ENCODE measurements around the gene BCL2A1. TPM values are rescaled to one million over a fixed set of nuclear protein-coding genes. Genes with fewer than 3 reads are reported as not detected.

BCL2A1 gene
- total RNA-seq, 1 experiment from 2014 or later = 4.7 TPM

DNA sequence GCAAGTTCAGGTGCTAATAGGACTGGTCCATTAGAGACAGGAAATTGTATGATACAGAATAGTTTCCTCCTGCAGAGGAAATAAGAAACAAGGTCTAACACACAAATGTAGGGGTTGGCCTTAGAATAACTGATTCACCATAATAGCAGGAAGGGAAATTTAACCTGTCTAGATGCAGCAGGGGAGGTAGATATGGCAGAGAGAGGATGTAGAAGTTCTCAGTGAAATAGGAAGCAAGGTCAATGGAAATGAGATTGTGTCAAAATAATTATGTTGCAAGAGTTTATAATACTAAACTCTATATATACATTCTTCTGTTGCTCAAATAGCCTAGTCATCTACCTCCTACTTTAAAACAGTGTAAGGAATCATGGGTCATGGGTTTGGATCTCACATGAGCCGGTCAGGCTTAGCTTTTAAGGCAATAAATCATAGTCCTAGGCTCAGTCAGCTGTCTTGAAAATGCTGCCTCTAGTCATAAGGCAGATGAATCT, 17.0 kb downstream of the BCL2A1 start:
- Histone ChIP-seq H3K27ac (ENCODE audit: low read length) (no peak overlapping the region), H3K4me1 (ENCODE audit: control insufficient read depth, insufficient read depth, low read length) (no peaks in the 10 kb centered on the region), H3K4me3 (ENCODE audit: low read depth in 2 of 2, low read length in 2 of 2) (no peak overlapping the region), H3K27me3 (ENCODE audit: control insufficient read depth, insufficient read depth, low read length) (no peaks in the 10 kb centered on the region), H3K9me3 (ENCODE audit: control insufficient read depth, insufficient read depth, low read depth, low read length) (no peaks in the 10 kb centered on the region), H3K36me3 (ENCODE audit: control insufficient read depth, insufficient read depth, low read length) (no peaks in the 10 kb centered on the region)
- DNase-seq (ENCODE audit: low read depth, low spot score) (no peak), ATAC-seq (no peak)
- no TSS peak for BruUV-seq (replicated peaks)
- ChIA-PET CTCF (no interaction called here), POLR2A (no interaction called here)
- intact Hi-C loops (cut with micrococcal nuclease; ENCODE audit: unreplicated experiment) (no loop called here), in situ Hi-C loops (cut with HindIII; ENCODE audit: low pct_unique_long_range_greater_than_20kb, low sequenced_read_pairs) (no loop called here)
- TF ChIP-seq, protein P1, sequence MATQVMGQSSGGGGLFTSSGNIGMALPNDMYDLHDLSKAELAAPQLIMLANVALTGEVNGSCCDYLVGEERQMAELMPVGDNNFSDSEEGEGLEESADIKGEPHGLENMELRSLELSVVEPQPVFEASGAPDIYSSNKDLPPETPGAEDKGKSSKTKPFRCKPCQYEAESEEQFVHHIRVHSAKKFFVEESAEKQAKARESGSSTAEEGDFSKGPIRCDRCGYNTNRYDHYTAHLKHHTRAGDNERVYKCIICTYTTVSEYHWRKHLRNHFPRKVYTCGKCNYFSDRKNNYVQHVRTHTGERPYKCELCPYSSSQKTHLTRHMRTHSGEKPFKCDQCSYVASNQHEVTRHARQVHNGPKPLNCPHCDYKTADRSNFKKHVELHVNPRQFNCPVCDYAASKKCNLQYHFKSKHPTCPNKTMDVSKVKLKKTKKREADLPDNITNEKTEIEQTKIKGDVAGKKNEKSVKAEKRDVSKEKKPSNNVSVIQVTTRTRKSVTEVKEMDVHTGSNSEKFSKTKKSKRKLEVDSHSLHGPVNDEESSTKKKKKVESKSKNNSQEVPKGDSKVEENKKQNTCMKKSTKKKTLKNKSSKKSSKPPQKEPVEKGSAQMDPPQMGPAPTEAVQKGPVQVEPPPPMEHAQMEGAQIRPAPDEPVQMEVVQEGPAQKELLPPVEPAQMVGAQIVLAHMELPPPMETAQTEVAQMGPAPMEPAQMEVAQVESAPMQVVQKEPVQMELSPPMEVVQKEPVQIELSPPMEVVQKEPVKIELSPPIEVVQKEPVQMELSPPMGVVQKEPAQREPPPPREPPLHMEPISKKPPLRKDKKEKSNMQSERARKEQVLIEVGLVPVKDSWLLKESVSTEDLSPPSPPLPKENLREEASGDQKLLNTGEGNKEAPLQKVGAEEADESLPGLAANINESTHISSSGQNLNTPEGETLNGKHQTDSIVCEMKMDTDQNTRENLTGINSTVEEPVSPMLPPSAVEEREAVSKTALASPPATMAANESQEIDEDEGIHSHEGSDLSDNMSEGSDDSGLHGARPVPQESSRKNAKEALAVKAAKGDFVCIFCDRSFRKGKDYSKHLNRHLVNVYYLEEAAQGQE (IDR thresholded peaks at IDR 0.05; ENCODE audit: insufficient read depth in 1 of 2, low read depth in 2 of 2, low read length in 1 of 2) = no peak
- TF ChIP-seq, protein P2, sequence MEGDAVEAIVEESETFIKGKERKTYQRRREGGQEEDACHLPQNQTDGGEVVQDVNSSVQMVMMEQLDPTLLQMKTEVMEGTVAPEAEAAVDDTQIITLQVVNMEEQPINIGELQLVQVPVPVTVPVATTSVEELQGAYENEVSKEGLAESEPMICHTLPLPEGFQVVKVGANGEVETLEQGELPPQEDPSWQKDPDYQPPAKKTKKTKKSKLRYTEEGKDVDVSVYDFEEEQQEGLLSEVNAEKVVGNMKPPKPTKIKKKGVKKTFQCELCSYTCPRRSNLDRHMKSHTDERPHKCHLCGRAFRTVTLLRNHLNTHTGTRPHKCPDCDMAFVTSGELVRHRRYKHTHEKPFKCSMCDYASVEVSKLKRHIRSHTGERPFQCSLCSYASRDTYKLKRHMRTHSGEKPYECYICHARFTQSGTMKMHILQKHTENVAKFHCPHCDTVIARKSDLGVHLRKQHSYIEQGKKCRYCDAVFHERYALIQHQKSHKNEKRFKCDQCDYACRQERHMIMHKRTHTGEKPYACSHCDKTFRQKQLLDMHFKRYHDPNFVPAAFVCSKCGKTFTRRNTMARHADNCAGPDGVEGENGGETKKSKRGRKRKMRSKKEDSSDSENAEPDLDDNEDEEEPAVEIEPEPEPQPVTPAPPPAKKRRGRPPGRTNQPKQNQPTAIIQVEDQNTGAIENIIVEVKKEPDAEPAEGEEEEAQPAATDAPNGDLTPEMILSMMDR (IDR thresholded peaks at IDR 0.05) = no peak
- TF ChIP-seq POLR2AphosphoS5 (IDR thresholded peaks at IDR 0.05; ENCODE audit: low read depth, low read length) (no peak), TCF7L2 (IDR thresholded peaks at IDR 0.05; ENCODE audit: low read depth, low read length) (no peak), SIN3A (IDR thresholded peaks at IDR 0.05; ENCODE audit: borderline replicate concordance, insufficient read depth, low read depth, low read length) (no peak)

DNA sequence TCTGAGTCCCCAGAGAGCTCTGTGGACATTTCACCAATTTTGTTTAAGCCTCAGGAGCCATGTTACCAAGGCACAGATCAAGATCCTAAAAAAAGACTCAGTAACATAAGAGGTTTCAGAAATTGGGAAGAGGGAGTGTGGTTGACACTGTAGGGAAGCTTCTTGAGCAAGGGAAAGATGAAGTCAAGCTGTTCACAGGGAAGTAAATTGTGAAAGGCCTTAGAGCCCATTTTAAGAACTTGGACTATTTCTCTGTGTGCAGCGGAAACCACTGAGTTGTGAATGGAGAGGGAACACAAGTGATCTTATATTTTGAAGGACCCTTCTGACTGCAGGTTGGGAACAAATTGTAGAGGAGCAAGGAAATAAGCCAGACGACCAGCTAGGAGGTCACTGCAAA, 18.7 kb downstream of the BCL2A1 start:
- Histone ChIP-seq H3K27ac (ENCODE audit: low read length) (no peak overlapping the region), H3K9me3 (ENCODE audit: control insufficient read depth, insufficient read depth, low read depth, low read length) (no peaks in the 10 kb centered on the region), H3K27me3 (ENCODE audit: control insufficient read depth, insufficient read depth, low read length) (no peaks in the 10 kb centered on the region), H3K4me1 (ENCODE audit: control insufficient read depth, insufficient read depth, low read length) (no peaks in the 10 kb centered on the region), H3K36me3 (ENCODE audit: control insufficient read depth, insufficient read depth, low read length) (no peaks in the 10 kb centered on the region), H3K4me3 (ENCODE audit: low read depth in 2 of 2, low read length in 2 of 2) (no peak overlapping the region)
- in situ Hi-C loops (cut with HindIII; ENCODE audit: low pct_unique_long_range_greater_than_20kb, low sequenced_read_pairs) (no loop called here), intact Hi-C loops (cut with micrococcal nuclease; ENCODE audit: unreplicated experiment) (no loop called here)
- ChIA-PET POLR2A (no interaction called here), CTCF (interaction anchor here (0.6 kb wide), 1 partner anchor 384 kb away, joined by 4 read pairs; no protein-coding TSS in a partner anchor)
- DNase-seq (ENCODE audit: low read depth, low spot score) = no peak
- TF ChIP-seq POLR2AphosphoS5 (IDR thresholded peaks at IDR 0.05; ENCODE audit: low read depth, low read length) (no peak), TCF7L2 (IDR thresholded peaks at IDR 0.05; ENCODE audit: low read depth, low read length) (no peak), SIN3A (IDR thresholded peaks at IDR 0.05; ENCODE audit: borderline replicate concordance, insufficient read depth, low read depth, low read length) (no peak)
- TF ChIP-seq, protein P2 (IDR thresholded peaks at IDR 0.05) = no peak
- TF ChIP-seq, protein P1 (IDR thresholded peaks at IDR 0.05; ENCODE audit: insufficient read depth in 1 of 2, low read depth in 2 of 2, low read length in 1 of 2) = no peak
- no TSS peak for BruUV-seq (replicated peaks)
- no peak for ATAC-seq
